ENCODE measurements around the gene SYNM.

The SYNM gene

DNA sequence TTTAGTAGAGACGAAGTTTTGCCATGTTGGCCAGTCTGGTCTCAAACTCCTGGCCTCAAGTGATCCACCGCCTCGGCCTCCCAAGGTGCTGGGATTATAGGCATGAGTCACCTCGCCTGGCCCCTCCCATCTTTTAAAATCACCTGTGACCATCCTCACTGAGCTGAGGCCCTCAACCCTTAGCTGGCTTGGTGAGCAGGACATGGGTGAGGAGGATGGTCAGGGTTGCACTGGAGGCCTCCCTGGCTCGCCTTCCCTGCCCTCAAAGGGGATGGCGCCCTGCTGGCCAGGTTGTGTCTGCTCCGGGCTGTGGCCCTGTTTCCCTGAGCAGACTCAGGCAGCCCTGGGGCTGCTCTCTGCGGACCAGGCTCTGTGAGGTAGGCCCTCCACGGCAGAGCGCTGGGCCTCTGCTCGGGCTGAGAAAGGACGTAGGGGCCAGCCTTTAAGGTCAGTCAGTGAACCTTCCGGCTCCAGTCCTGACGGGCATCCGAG is 33.7 kb downstream of the SYNM start:
- no peak overlapping the region for H3K4me2 ChIP-seq (ENCODE audit: low read depth, low read length)
- no peaks in the 10 kb centered on the region for H3K36me3 ChIP-seq (replicated peaks; ENCODE audit: insufficient read depth, low read length)
- no peak overlapping the region for H2AFZ ChIP-seq (ENCODE audit: low read length)
- no peak overlapping the region for H3K4me3 ChIP-seq (ENCODE audit: low read length)
- H3K79me2 ChIP-seq (ENCODE audit: low read length), result no peaks in the 10 kb centered on the region
- TF ChIP-seq, protein P1, sequence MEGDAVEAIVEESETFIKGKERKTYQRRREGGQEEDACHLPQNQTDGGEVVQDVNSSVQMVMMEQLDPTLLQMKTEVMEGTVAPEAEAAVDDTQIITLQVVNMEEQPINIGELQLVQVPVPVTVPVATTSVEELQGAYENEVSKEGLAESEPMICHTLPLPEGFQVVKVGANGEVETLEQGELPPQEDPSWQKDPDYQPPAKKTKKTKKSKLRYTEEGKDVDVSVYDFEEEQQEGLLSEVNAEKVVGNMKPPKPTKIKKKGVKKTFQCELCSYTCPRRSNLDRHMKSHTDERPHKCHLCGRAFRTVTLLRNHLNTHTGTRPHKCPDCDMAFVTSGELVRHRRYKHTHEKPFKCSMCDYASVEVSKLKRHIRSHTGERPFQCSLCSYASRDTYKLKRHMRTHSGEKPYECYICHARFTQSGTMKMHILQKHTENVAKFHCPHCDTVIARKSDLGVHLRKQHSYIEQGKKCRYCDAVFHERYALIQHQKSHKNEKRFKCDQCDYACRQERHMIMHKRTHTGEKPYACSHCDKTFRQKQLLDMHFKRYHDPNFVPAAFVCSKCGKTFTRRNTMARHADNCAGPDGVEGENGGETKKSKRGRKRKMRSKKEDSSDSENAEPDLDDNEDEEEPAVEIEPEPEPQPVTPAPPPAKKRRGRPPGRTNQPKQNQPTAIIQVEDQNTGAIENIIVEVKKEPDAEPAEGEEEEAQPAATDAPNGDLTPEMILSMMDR (IDR thresholded peaks at IDR 0.05; ENCODE audit: low read length), result no peak
- TF ChIP-seq EZH2phosphoT487 (IDR thresholded peaks at IDR 0.05; ENCODE audit: low read length) (no peak), EZH2 (optimal IDR thresholded peaks at IDR 0.05; ENCODE audit: low read depth, low read length) (no peak)
- H3K27ac ChIP-seq (ENCODE audit: low read length), result no peak overlapping the region
- H3K9me3 ChIP-seq (replicated peaks; ENCODE audit: insufficient read depth, low read length), result no peaks in the 10 kb centered on the region
- H3K27me3 ChIP-seq (replicated peaks; ENCODE audit: insufficient read depth, low read length), result no peaks in the 10 kb centered on the region
- no peaks in the 10 kb centered on the region for H4K20me1 ChIP-seq (ENCODE audit: insufficient read depth, low read length)
- 0 out of 2 replicates have a peak, but pooled peaks cover 3% of the 10 kb centered on the region for H3F3A ChIP-seq (ENCODE audit: insufficient read depth, low read length)
- H3K4me1 ChIP-seq (ENCODE audit: low read length), result peaks cover 30% of the 10 kb centered on the region
- H3K9ac ChIP-seq (ENCODE audit: low read length), result no peak overlapping the region
- no peak for DNase-seq
- H3K9me2 ChIP-seq (replicated peaks; ENCODE audit: insufficient read depth, low read length), result no peaks in the 10 kb centered on the region

DNA sequence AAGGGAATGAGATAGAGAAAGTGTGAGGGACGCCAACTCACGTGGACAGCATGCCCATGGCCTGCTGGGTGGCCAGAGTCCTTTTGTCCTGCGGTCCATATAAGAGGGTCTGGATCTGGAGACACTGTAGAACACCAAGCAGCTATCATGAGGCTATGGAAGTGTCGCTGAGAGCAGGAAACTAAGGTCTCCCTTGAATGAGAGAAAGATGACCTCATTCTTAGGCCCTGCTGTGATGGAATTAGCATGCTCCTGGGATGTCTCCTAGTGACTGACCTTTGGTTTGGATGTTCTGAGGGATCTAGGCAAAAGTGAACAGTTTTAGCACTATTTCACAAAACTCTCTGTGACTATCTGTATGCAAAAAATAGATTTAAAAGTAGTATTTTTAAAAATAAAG is 34.4 kb downstream of the SYNM start:
- no peak for DNase-seq
- Histone ChIP-seq H3K27me3 (replicated peaks; ENCODE audit: insufficient read depth, low read length) (no peaks in the 10 kb centered on the region), H4K20me1 (ENCODE audit: insufficient read depth, low read length) (no peaks in the 10 kb centered on the region), H3K9me2 (replicated peaks; ENCODE audit: insufficient read depth, low read length) (no peaks in the 10 kb centered on the region), H2AFZ (ENCODE audit: low read length) (no peak overlapping the region), H3K79me2 (ENCODE audit: low read length) (no peaks in the 10 kb centered on the region), H3K9ac (ENCODE audit: low read length) (no peak overlapping the region), H3F3A (ENCODE audit: insufficient read depth, low read length) (0 out of 2 replicates have a peak, but pooled peaks cover 3% of the 10 kb centered on the region), H3K27ac (ENCODE audit: low read length) (no peak overlapping the region), H3K4me1 (ENCODE audit: low read length) (peaks cover 34% of the 10 kb centered on the region), H3K9me3 (replicated peaks; ENCODE audit: insufficient read depth, low read length) (no peaks in the 10 kb centered on the region), H3K4me2 (ENCODE audit: low read depth, low read length) (no peak overlapping the region), H3K36me3 (replicated peaks; ENCODE audit: insufficient read depth, low read length) (no peaks in the 10 kb centered on the region), H3K4me3 (ENCODE audit: low read length) (no peak overlapping the region)
- TF ChIP-seq EZH2 (optimal IDR thresholded peaks at IDR 0.05; ENCODE audit: low read depth, low read length), result no peak
- TF ChIP-seq EZH2phosphoT487 (IDR thresholded peaks at IDR 0.05; ENCODE audit: low read length), result no peak
- TF ChIP-seq, protein P1 (IDR thresholded peaks at IDR 0.05; ENCODE audit: low read length), result no peak

DNA sequence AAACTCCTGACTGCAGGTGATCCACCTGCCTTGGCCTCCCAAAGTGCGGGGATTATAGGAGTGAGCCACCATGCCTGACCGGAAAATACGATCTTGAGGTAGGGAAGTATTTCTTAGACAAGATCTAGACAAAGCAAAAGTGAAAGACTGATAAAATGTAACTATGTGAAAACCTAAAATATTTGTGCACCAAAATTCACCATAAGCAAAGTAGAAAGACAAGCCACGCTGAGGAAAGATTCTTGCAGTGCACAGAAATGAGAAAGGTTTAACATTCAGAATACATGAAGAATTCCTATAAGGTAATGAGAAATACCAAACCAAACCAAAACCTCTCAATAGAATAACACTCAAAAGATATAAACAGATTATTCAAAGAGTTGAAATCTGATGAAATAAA is 35.7 kb downstream of the SYNM start:
- no peak for TF ChIP-seq EZH2 (optimal IDR thresholded peaks at IDR 0.05; ENCODE audit: low read depth, low read length)
- no peak for TF ChIP-seq EZH2phosphoT487 (IDR thresholded peaks at IDR 0.05; ENCODE audit: low read length)
- TF ChIP-seq, protein P1 (IDR thresholded peaks at IDR 0.05; ENCODE audit: low read length), result no peak
- no peak overlapping the region for H3K4me3 ChIP-seq (ENCODE audit: low read length)
- no peaks in the 10 kb centered on the region for H3K9me2 ChIP-seq (replicated peaks; ENCODE audit: insufficient read depth, low read length)
- no peak overlapping the region for H3K4me2 ChIP-seq (ENCODE audit: low read depth, low read length)
- no peak overlapping the region for H2AFZ ChIP-seq (ENCODE audit: low read length)
- no peak overlapping the region for H3K9ac ChIP-seq (ENCODE audit: low read length)
- H3K27ac ChIP-seq (ENCODE audit: low read length), result no peak overlapping the region
- no peaks in the 10 kb centered on the region for H3K27me3 ChIP-seq (replicated peaks; ENCODE audit: insufficient read depth, low read length)
- H3K79me2 ChIP-seq (ENCODE audit: low read length), result no peaks in the 10 kb centered on the region
- H3K36me3 ChIP-seq (replicated peaks; ENCODE audit: insufficient read depth, low read length), result no peaks in the 10 kb centered on the region
- H3K4me1 ChIP-seq (ENCODE audit: low read length), result peaks cover 26% of the 10 kb centered on the region
- H4K20me1 ChIP-seq (ENCODE audit: insufficient read depth, low read length), result no peaks in the 10 kb centered on the region
- DNase-seq, result no peak
- no peaks in the 10 kb centered on the region for H3K9me3 ChIP-seq (replicated peaks; ENCODE audit: insufficient read depth, low read length)
- 0 out of 2 replicates have a peak, but pooled peaks cover 3% of the 10 kb centered on the region for H3F3A ChIP-seq (ENCODE audit: insufficient read depth, low read length)
